Right lobe of liver (tissue), 4 donors: ENCODE data around the gene C1orf74.

Experiments used
- POLR2A ChIP-seq: fragments of 450-650 bp; IDR thresholded peaks from one replicate; pipeline ENCODE4 v1.6.1; 2017; ENCODE audit warnings: antibody characterized with exemption, mild to moderate bottlenecking
- TF ChIP-seq, protein P1 (sequence below), 4 donors: fragments of 200-600 bp in 3 of 4; fragments of 450-650 bp in 1 of 4; IDR thresholded peaks; one replicate each; pipeline versions ENCODE4 v1.5.1 to v1.8.0; 2016 to 2022; ENCODE audit warnings: antibody characterized with exemption in 4 of 4, mild to moderate bottlenecking in 2 of 4
- donor health status: DM: no; HTN: no; CAD: no.
- donor health status: DM: no; HTN: no; CAD: no.
- donor health status: DM: no; HTN: yes; CAD: no.

DNA sequence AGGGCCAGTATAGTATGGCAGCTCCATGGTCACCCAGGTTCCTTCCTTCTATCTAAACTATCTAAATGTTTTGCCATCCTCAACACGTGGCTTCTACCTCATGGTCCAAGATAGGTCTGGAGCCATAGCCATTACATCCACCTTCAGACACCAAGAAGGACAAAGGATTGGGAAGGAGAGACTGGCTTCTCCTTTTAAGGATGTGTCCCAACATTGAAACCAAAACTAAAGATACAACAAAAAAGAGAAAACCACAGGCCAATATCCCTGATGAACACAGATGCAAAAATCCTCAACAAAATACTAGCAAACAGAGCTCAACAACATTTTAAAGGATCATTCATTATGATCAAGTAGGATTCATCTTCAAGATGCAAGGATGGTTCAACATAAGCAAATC, 54.9 kb downstream of the C1orf74 start:
- TF ChIP-seq, protein P1, sequence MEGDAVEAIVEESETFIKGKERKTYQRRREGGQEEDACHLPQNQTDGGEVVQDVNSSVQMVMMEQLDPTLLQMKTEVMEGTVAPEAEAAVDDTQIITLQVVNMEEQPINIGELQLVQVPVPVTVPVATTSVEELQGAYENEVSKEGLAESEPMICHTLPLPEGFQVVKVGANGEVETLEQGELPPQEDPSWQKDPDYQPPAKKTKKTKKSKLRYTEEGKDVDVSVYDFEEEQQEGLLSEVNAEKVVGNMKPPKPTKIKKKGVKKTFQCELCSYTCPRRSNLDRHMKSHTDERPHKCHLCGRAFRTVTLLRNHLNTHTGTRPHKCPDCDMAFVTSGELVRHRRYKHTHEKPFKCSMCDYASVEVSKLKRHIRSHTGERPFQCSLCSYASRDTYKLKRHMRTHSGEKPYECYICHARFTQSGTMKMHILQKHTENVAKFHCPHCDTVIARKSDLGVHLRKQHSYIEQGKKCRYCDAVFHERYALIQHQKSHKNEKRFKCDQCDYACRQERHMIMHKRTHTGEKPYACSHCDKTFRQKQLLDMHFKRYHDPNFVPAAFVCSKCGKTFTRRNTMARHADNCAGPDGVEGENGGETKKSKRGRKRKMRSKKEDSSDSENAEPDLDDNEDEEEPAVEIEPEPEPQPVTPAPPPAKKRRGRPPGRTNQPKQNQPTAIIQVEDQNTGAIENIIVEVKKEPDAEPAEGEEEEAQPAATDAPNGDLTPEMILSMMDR (IDR thresholded peaks at IDR 0.05), result no peak
- no peak for TF ChIP-seq POLR2A
